Ishikawa (cell line): ENCODE results near the gene LAPTM5.

Experiments
- CEBPB ChIP-seq: IDR thresholded peaks from 2 replicates; pipeline ENCODE4 v1.6.1; 2012
- CREB1 ChIP-seq: IDR thresholded peaks from 2 replicates; pipeline ENCODE4 v1.6.1; 2012; ENCODE audit warnings: low read depth
- EGR1 ChIP-seq: IDR thresholded peaks from 2 replicates; pipeline ENCODE4 v1.6.1; 2012
- EP300 ChIP-seq: IDR thresholded peaks from 2 replicates; pipeline ENCODE4 v1.6.1; 2012; ENCODE audit warnings: borderline replicate concordance
- FOXM1 ChIP-seq: IDR thresholded peaks from 2 replicates; pipeline ENCODE4 v1.6.1; 2012; ENCODE audit warnings: low read depth, borderline replicate concordance
- MAX ChIP-seq: IDR thresholded peaks from 2 replicates; pipeline ENCODE4 v1.6.1; 2012
- NFIC ChIP-seq: IDR thresholded peaks from 2 replicates; pipeline ENCODE4 v1.6.1; 2012
- RAD21 ChIP-seq: IDR thresholded peaks from 2 replicates; pipeline ENCODE4 v1.6.1; 2012; ENCODE audit warnings: low read depth
- REST ChIP-seq: IDR thresholded peaks from 2 replicates; pipeline ENCODE4 v1.6.1; 2012; ENCODE audit warnings: low read depth, mild to moderate bottlenecking
- TAF1 ChIP-seq: IDR thresholded peaks from 2 replicates; pipeline ENCODE4 v1.6.1; 2012; ENCODE audit warnings: low read depth, mild to moderate bottlenecking
- TCF12 ChIP-seq: IDR thresholded peaks from 2 replicates; pipeline ENCODE4 v1.6.1; 2012; ENCODE audit warnings: low read depth
- TEAD4 ChIP-seq: IDR thresholded peaks from 2 replicates; pipeline ENCODE4 v1.6.1; 2012
- USF1 ChIP-seq: IDR thresholded peaks from 2 replicates; pipeline ENCODE4 v1.6.1; 2012
- YY1 ChIP-seq: IDR thresholded peaks from 2 replicates; pipeline ENCODE4 v1.6.1; 2012; ENCODE audit warnings: low read depth
- ZBTB7A ChIP-seq: IDR thresholded peaks from 2 replicates; pipeline ENCODE4 v1.6.1; 2012; ENCODE audit warnings: low read depth

LAPTM5 gene

GRCh38 chr1:30757352-30758120 lies at the start of gene LAPTM5:
TSS of gene LAPTM5 (minus strand) at chr1:30757774. CDS start at chr1:30757745, 29 bp downstream.
- no peak for TF ChIP-seq EP300

GRCh38 chr1:30806381-30807317 lies 49.1 kb upstream of the LAPTM5 start:
- TF ChIP-seq EP300, result no peak
- TF ChIP-seq NFIC, result no peak
- TF ChIP-seq MAX, result no peak
- TF ChIP-seq FOXM1, result no peak
- no peak for TF ChIP-seq USF1
- no peak for TF ChIP-seq ZBTB7A
- TF ChIP-seq CEBPB, result no peak
- no peak for TF ChIP-seq TCF12
- no peak for TF ChIP-seq TEAD4
- no peak for TF ChIP-seq TAF1
- TF ChIP-seq CREB1, result no peak
- TF ChIP-seq YY1, result no peak
- TF ChIP-seq EGR1, result no peak
- no peak for TF ChIP-seq RAD21
- TF ChIP-seq REST, result no peak

GRCh38 chr1:30805304-30806003 lies 47.9 kb upstream of the LAPTM5 start:
- TF ChIP-seq USF1, result no peak
- no peak for TF ChIP-seq NFIC
- no peak for TF ChIP-seq EP300
- no peak for TF ChIP-seq TAF1
- no peak for TF ChIP-seq YY1
- no peak for TF ChIP-seq ZBTB7A
- TF ChIP-seq TEAD4, result no peak
- no peak for TF ChIP-seq RAD21
- TF ChIP-seq FOXM1, result no peak

- TF ChIP-seq MAX, result no peak
- TF ChIP-seq ZBTB7A, result no peak
- TF ChIP-seq CREB1, result no peak
- TF ChIP-seq FOXM1, result no peak
- no peak for TF ChIP-seq NFIC
- no peak for TF ChIP-seq TEAD4
- TF ChIP-seq YY1, result no peak
- no peak for TF ChIP-seq TCF12
- no peak for TF ChIP-seq EGR1
- no peak for TF ChIP-seq CEBPB
- no peak for TF ChIP-seq REST
- TF ChIP-seq TAF1, result no peak
- TF ChIP-seq RAD21, result no peak
- no peak for TF ChIP-seq USF1
- TF ChIP-seq EP300, result no peak
Observed at GRCh38 chr1:30804822-30805221, 47.2 kb upstream of the LAPTM5 start.

- TF ChIP-seq YY1, result no peak
Observed at GRCh38 chr1:30804352-30804751, 46.8 kb upstream of the LAPTM5 start.
